Ishikawa (cell line): ENCODE measurements around the gene NKAIN2.

Experiments
- CEBPB ChIP-seq: IDR thresholded peaks from 2 replicates; pipeline ENCODE4 v1.6.1; 2012
- CREB1 ChIP-seq: IDR thresholded peaks from 2 replicates; pipeline ENCODE4 v1.6.1; 2012; ENCODE audit warnings: low read depth
- EP300 ChIP-seq: IDR thresholded peaks from 2 replicates; pipeline ENCODE4 v1.6.1; 2012; ENCODE audit warnings: borderline replicate concordance
- NFIC ChIP-seq: IDR thresholded peaks from 2 replicates; pipeline ENCODE4 v1.6.1; 2012
- RAD21 ChIP-seq: IDR thresholded peaks from 2 replicates; pipeline ENCODE4 v1.6.1; 2012; ENCODE audit warnings: low read depth
- REST ChIP-seq: IDR thresholded peaks from 2 replicates; pipeline ENCODE4 v1.6.1; 2012; ENCODE audit warnings: low read depth, mild to moderate bottlenecking
- TAF1 ChIP-seq: IDR thresholded peaks from 2 replicates; pipeline ENCODE4 v1.6.1; 2012; ENCODE audit warnings: low read depth, mild to moderate bottlenecking
- YY1 ChIP-seq: IDR thresholded peaks from 2 replicates; pipeline ENCODE4 v1.6.1; 2012; ENCODE audit warnings: low read depth
- TF ChIP-seq, protein P1 (sequence below): IDR thresholded peaks from 2 replicates; pipeline ENCODE4 v1.6.1; 2012

GRCh38 chr6:124066269-124066668 lies 262.6 kb downstream of the NKAIN2 start:
- TF ChIP-seq RAD21, result no peak
- TF ChIP-seq CREB1, result no peak
- TF ChIP-seq, protein P1, sequence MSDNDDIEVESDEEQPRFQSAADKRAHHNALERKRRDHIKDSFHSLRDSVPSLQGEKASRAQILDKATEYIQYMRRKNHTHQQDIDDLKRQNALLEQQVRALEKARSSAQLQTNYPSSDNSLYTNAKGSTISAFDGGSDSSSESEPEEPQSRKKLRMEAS, result no peak
- TF ChIP-seq YY1, result no peak
- no peak for TF ChIP-seq EP300
- no peak for TF ChIP-seq TAF1
- TF ChIP-seq NFIC, result no peak
- no peak for TF ChIP-seq REST
- TF ChIP-seq CEBPB, result no peak
